Calu3 (cell line): ENCODE data around the gene AP4M1. TPM values are rescaled to one million over a fixed set of nuclear protein-coding genes. Genes with fewer than 3 reads are reported as not detected.

Source experiments
- BruUV-seq: library from RNA; stranded (reverse); fragments of 400-500 nt; replicated peaks from 2 replicates; lab custom pipeline; 2021; lab: Mats Ljungman, UMichigan
- CTCF ChIA-PET: fragments of 300-600 bp; sonication (Branson Sonifier 250); formaldehyde crosslinking; loops from one replicate; lab custom pipeline; 2022; ENCODE audit warnings: antibody characterized with exemption; lab: Charles Lee
- DNase-seq: peaks from one replicate; pipeline ENCODE4 v3.0.0; 2022
- H3K27ac Mint-ChIP-seq: one replicate; pipeline ENCODE4 v1.8.0; 2022; ENCODE audit warnings: mixed read lengths; ENCODE audit not compliant: unreplicated experiment
- H3K27me3 Mint-ChIP-seq: one replicate; pipeline ENCODE4 v1.8.0; 2022; ENCODE audit warnings: mixed read lengths; ENCODE audit not compliant: unreplicated experiment
- H3K36me3 Mint-ChIP-seq: one replicate; pipeline ENCODE4 v1.8.0; 2022; ENCODE audit warnings: mild to moderate bottlenecking, moderate library complexity, mixed read lengths; ENCODE audit not compliant: insufficient read depth, unreplicated experiment
- H3K4me1 Mint-ChIP-seq: one replicate; pipeline ENCODE4 v1.8.0; 2022; ENCODE audit warnings: mild to moderate bottlenecking, low read depth, mixed read lengths; ENCODE audit not compliant: unreplicated experiment
- H3K4me3 Mint-ChIP-seq: one replicate; pipeline ENCODE4 v1.8.0; 2022; ENCODE audit warnings: mild to moderate bottlenecking, low read depth, moderate library complexity, mixed read lengths; ENCODE audit not compliant: unreplicated experiment
- H3K9me3 Mint-ChIP-seq: one replicate; pipeline ENCODE4 v1.8.0; 2022; ENCODE audit warnings: low read depth, mixed read lengths; ENCODE audit not compliant: unreplicated experiment
- CTCF ChIP-seq: fragments of 200-600 bp; IDR thresholded peaks from one replicate; pipeline ENCODE4 v1.8.0; 2022; ENCODE audit warnings: antibody characterized with exemption; ENCODE audit not compliant: unreplicated experiment
- intact Hi-C: fragments of 100-400 bp; cut with micrococcal nuclease; formaldehyde crosslinking; loops from one replicate; pipeline ENCODE4 v1.10.0; 2022; ENCODE audit not compliant: unreplicated experiment
- total RNA-seq: library from RNA; stranded (reverse); gene quantifications from 2 replicates; pipeline ENCODE4 v1.2.3, GENCODE V29; 2022

The AP4M1 gene
- total RNA-seq, 1 experiment from 2014 or later: 13.9 TPM

DNA sequence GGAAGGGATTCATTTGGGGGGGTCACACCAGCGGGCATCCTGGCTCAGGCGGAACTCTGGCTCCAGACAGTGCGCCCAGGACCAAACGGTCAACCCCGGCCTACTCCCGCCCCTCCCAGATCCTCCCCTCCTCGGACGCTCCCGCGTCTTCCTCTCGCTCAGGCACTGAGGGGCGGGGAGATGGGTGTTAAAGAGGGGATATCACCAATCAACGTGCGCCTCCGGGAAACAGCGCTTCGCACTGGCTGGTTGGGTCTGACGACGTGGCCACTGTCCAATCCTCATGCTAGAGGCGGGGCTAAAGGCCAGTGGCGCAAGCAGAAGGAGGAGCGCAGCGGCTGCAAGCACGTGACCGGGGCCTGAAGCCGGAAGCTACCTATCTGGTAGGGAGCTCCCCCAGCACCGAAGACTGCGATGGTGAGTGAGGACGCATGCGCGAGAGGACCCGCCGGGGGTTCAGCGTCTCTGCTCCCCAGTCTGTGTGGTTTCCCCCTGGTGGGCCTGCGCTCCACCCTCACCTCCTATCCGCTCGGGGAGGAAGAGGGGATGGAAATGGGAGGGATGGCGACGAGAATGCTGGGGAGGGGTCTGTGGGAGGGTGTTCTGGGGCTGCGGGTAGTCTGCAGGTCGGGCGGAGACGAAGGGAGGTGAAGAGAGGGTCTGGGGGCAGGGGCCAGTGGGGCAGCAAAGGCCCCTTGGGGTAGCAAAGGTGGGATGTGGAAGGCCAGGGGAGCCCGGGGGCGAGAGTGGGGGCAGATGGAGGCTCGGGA, 47.3 kb downstream of the AP4M1 start, which contains the start of gene LAMTOR4:
TSS of gene LAMTOR4 (plus strand) at position 360 of the 770 bp plus-strand sequence. CDS start at position 415, 55 bp downstream.
- H3K4me3 Mint-ChIP-seq: peak within 1 kb of the TSS; percentile 97
- DNase-seq: peak; percentile 95
- no peaks in the 10 kb centered on the region for H3K9me3 Mint-ChIP-seq
- peaks cover 38% of the 10 kb centered on the region for H3K36me3 Mint-ChIP-seq
- H3K27me3 Mint-ChIP-seq: no peaks in the 10 kb centered on the region
- TF ChIP-seq CTCF: no peak
- CTCF ChIA-PET: interaction anchor here (0.6 to 1.2 kb wide), 4 partner anchors 14 to 28 kb away, joined by 3 to 4 read pairs (median 4); partner anchors contain the start of gene GPC2
- peaks cover 27% of the 10 kb centered on the region for H3K4me1 Mint-ChIP-seq
- BruUV-seq: no TSS peak
- peak within 1 kb of the TSS; percentile 90 for H3K27ac Mint-ChIP-seq
- intact Hi-C loops: no loop called here

GRCh38 chr7:100152404-100152803, 51.0 kb downstream of the AP4M1 start:
- BruUV-seq: TSS peak; percentile 8
- no peak overlapping the region for H3K27ac Mint-ChIP-seq
- H3K27me3 Mint-ChIP-seq: no peaks in the 10 kb centered on the region
- TF ChIP-seq CTCF: no peak
- H3K4me3 Mint-ChIP-seq: no peak overlapping the region
- intact Hi-C loops: no loop called here
- CTCF ChIA-PET: no interaction called here
- peaks cover 27% of the 10 kb centered on the region for H3K4me1 Mint-ChIP-seq
- peaks cover 47% of the 10 kb centered on the region for H3K36me3 Mint-ChIP-seq
- DNase-seq: no peak
- H3K9me3 Mint-ChIP-seq: no peaks in the 10 kb centered on the region

- CTCF ChIA-PET: no interaction called here
- peaks cover 27% of the 10 kb centered on the region for H3K4me1 Mint-ChIP-seq
Observed at GRCh38 chr7:100152937-100153666, 51.7 kb downstream of the AP4M1 start.

More at GRCh38 chr7:100152937-100153666, 51.7 kb downstream of the AP4M1 start:
- no peak overlapping the region for H3K27ac Mint-ChIP-seq
- TF ChIP-seq CTCF: no peak
- no peaks in the 10 kb centered on the region for H3K9me3 Mint-ChIP-seq
- intact Hi-C loops: no loop called here
- no peak overlapping the region for H3K4me3 Mint-ChIP-seq
- DNase-seq: no peak
- peaks cover 50% of the 10 kb centered on the region for H3K36me3 Mint-ChIP-seq
- BruUV-seq: no TSS peak
- no peaks in the 10 kb centered on the region for H3K27me3 Mint-ChIP-seq
